ENCODE results near the gene SDK1.

- TF ChIP-seq, protein P1, sequence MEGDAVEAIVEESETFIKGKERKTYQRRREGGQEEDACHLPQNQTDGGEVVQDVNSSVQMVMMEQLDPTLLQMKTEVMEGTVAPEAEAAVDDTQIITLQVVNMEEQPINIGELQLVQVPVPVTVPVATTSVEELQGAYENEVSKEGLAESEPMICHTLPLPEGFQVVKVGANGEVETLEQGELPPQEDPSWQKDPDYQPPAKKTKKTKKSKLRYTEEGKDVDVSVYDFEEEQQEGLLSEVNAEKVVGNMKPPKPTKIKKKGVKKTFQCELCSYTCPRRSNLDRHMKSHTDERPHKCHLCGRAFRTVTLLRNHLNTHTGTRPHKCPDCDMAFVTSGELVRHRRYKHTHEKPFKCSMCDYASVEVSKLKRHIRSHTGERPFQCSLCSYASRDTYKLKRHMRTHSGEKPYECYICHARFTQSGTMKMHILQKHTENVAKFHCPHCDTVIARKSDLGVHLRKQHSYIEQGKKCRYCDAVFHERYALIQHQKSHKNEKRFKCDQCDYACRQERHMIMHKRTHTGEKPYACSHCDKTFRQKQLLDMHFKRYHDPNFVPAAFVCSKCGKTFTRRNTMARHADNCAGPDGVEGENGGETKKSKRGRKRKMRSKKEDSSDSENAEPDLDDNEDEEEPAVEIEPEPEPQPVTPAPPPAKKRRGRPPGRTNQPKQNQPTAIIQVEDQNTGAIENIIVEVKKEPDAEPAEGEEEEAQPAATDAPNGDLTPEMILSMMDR (IDR thresholded peaks at IDR 0.05): no peak
- no peak for TF ChIP-seq POLR2A (IDR thresholded peaks at IDR 0.05)
These were observed 31.3 kb downstream of the SDK1 start for GRCh38 chr7:3332308-3332707.
